Raji (cell line): ENCODE results near the gene ADCY2.

ENCODE experiments used
- POLR2A ChIP-seq: IDR thresholded peaks from 2 replicates; pipeline ENCODE4 v1.6.1; 2011; ENCODE audit warnings: low read depth, low read length, control low read depth; ENCODE audit not compliant: insufficient read depth

ADCY2 gene

GRCh38 chr5:7794311-7794710 lies 398.4 kb downstream of the ADCY2 start:
- TF ChIP-seq POLR2A = no peak

GRCh38 chr5:7794823-7795222 lies 398.9 kb downstream of the ADCY2 start:
- no peak for TF ChIP-seq POLR2A

- TF ChIP-seq POLR2A = no peak
These were observed 399.4 kb downstream of the ADCY2 start for GRCh38 chr5:7795306-7795705.

- TF ChIP-seq POLR2A = no peak
These were observed 406.1 kb downstream of the ADCY2 start for GRCh38 chr5:7801891-7802614.

DNA sequence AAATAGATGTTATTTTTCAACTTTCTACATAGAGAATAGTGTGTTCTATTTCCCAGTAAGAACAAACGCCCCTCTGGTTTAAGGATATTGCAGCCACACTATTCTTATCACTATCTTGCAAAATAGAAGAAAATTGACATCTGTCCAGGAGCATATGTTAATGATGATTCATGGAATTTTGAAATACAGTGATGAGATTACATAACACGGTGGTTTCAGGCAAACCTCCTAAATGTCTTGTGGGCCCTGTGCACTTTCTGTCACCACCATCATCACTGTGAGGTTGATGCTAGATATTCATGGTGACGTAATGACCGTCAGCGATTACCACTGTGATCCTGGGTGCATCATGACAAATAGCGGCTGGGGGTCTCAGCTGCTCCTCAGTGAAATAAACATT lies 406.9 kb downstream of the ADCY2 start:
- TF ChIP-seq POLR2A = no peak

- no peak for TF ChIP-seq POLR2A
These were observed 408.0 kb downstream of the ADCY2 start for GRCh38 chr5:7803937-7804336.

DNA sequence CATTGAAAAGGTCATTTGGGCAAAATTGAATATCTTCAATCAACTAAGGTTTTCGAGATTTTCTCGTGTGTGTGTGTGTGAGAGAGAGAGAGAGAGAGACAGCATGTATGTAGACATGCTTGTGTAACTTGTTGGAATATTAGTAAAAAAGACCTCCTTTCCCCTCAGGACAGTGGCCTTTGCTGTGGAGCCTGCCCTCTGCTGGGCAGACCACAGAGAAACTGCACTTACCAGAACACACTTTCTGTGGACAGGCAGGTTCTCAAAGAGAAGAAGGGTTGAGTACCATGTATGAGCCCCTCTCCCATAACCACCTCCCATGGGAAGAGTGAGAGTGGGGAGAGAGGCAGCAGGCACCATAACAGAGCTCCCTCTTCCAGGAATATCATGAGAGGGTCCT lies 409.4 kb downstream of the ADCY2 start:
- TF ChIP-seq POLR2A = no peak

GRCh38 chr5:7808998-7809397 lies 413.1 kb downstream of the ADCY2 start:
- no peak for TF ChIP-seq POLR2A

- TF ChIP-seq POLR2A = no peak
These were observed 415.8 kb downstream of the ADCY2 start for GRCh38 chr5:7811715-7812114.

- no peak for TF ChIP-seq POLR2A
These were observed 417.1 kb downstream of the ADCY2 start for GRCh38 chr5:7813007-7813406.

DNA sequence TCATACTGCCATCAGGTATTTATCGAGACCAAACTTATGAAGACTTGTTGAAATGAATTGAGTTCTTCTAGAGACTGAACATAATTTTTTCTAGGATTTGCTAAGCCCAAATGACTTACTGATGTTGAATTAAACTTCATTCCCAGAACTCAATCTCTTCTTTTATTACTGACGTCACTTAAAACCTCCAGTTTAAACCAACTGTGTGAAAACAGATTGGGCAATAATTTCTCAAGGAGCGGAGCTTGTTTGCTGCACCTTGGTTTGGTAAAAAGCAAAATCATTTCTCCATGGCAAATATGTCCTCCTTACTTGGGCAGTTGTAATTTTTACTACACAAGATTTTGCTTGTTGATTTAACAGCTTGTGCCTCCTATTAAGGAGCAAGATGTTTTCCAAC lies 417.6 kb downstream of the ADCY2 start:
- TF ChIP-seq POLR2A = no peak

GRCh38 chr5:7814816-7815215 lies 418.9 kb downstream of the ADCY2 start:
- TF ChIP-seq POLR2A = no peak

GRCh38 chr5:7815892-7816534 lies 420.1 kb downstream of the ADCY2 start:
- TF ChIP-seq POLR2A = no peak

- TF ChIP-seq POLR2A = no peak
These were observed 420.6 kb downstream of the ADCY2 start for GRCh38 chr5:7816535-7816901.

DNA sequence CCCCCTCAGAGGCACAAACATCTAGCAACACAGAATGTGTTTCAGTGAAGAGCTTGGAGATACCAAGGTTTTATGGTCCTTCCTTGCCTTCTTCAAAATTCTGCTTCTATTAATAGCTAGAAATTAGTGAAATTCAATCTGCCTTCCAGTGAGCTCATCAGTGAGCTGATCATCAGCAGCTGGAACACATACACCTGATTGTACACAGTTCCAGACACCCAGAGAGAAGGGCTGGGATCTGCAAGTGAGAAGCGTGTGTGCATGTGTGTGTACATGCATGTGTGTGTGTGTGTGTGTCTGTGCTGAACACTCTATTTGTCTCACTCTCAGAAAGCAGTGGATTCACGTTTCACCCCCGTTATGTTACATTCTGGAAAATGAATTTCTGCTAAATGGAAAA lies 426.5 kb downstream of the ADCY2 start:
- no peak for TF ChIP-seq POLR2A

DNA sequence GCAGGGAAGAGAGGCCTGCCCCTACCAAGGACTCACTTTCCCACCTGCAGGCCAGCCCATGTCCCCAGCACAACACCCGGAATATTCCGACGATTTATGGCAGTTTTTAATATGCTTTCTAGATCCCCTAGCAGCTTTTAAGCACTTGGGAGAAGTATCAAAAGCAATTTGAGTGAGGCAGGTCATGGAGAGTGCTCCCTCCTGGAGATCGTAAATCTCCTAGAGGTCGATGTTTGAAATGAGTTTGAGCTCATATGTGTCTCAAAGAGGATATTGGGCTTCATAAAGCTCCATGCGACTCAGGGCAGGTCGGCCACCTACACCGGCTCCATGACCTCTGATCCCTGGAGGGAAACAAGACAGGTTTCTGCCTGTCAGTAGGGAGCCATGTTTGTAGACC lies 427.7 kb downstream of the ADCY2 start:
- TF ChIP-seq POLR2A = no peak

DNA sequence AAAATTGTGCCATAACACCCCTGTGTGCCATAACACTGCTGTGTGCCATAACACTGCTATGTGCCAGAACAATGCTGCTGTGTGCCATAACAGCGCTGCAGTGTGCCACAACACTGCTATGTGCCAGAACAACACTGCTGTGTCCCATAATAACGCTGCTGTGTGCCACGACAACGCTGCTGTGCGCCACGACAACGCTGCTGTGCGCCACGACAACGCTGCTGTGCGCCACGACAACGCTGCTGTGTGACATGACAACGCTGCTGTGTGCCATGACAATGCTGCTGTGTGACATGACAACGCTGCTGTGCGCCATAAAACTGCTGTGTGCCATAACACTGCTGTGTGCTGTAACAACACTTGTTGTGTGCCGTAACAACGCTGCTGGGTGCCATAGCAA lies 429.1 kb downstream of the ADCY2 start:
- no peak for TF ChIP-seq POLR2A

DNA sequence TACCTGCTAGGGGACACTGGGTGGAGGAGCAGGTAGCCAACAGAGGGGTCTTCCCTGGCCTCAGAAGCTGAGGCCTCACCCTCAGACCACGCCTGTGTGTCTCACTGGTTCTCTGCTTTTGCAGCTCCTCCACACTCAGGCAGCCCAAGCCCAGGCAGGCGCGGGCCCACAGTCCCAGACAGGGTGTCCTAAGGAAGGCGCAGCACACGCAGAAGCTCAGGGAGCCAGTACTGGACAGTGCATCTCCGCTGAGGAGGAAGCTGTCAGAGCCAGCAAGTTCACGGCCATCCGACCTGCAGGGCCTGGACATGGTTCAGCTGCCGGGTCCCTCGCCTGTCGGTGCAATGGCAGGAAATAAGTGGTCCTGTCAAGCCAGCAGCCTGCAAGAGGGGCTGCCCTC lies 429.7 kb downstream of the ADCY2 start:
- TF ChIP-seq POLR2A = no peak

GRCh38 chr5:7827610-7828009 lies 431.7 kb downstream of the ADCY2 start:
- TF ChIP-seq POLR2A = no peak
